GM18907 (cell line): Measurements from ENCODE around the gene XCL2.
"Not testable (repeated sequence)": the region's sequence is repeated elsewhere in the genome, so short reads cannot be mapped to it uniquely, and the experiment has no call there.

Experiments used
- ATAC-seq: cut with Tn5 transposase; IDR thresholded peaks from one replicate; pipeline ENCODE4 v1.9.1; 2021; ENCODE audit warnings: mild to moderate bottlenecking, moderate library complexity; ENCODE audit not compliant: unreplicated experiment

The XCL2 gene

GRCh38 chr1:168560370-168560769 is 16.6 kb upstream of the XCL2 start:
- ATAC-seq = no peak

GRCh38 chr1:168556647-168557046 is 12.8 kb upstream of the XCL2 start:
- ATAC-seq = no peak

- no peak for ATAC-seq
These were observed 11.8 kb upstream of the XCL2 start for GRCh38 chr1:168555508-168556046.

GRCh38 chr1:168554603-168555483 is 11.0 kb upstream of the XCL2 start:
- no peak for ATAC-seq

GRCh38 chr1:168553680-168554553 is 10.1 kb upstream of the XCL2 start:
- ATAC-seq = no peak

- ATAC-seq = no peak
These were observed 9.2 kb upstream of the XCL2 start for GRCh38 chr1:168552961-168553360.

GRCh38 chr1:168551688-168552087 is 7.9 kb upstream of the XCL2 start:
- no peak for ATAC-seq

GRCh38 chr1:168550971-168551370 is 7.2 kb upstream of the XCL2 start:
- ATAC-seq = no peak

- ATAC-seq = not testable (repeated sequence)
These were observed 2.7 kb upstream of the XCL2 start for GRCh38 chr1:168546553-168546895.

GRCh38 chr1:168545678-168546552 is 2.1 kb upstream of the XCL2 start:
- ATAC-seq = not testable (repeated sequence)

- ATAC-seq = not testable (repeated sequence)
These were observed 819 bp downstream of the XCL2 start for GRCh38 chr1:168542978-168543377.

GRCh38 chr1:168540798-168541197 is 3.0 kb downstream of the XCL2 start:
- not testable (repeated sequence) for ATAC-seq

- ATAC-seq = peak; percentile 82
These were observed 8.3 kb downstream of the XCL2 start for GRCh38 chr1:168535536-168535935.

GRCh38 chr1:168531615-168532345 is 12.0 kb downstream of the XCL2 start:
- no peak for ATAC-seq

- no peak for ATAC-seq
These were observed 14.3 kb downstream of the XCL2 start for GRCh38 chr1:168529518-168529917.

GRCh38 chr1:168521401-168522000 is 22.3 kb downstream of the XCL2 start:
- no peak for ATAC-seq

GRCh38 chr1:168520832-168521231 is 23.0 kb downstream of the XCL2 start:
- ATAC-seq = no peak

- no peak for ATAC-seq
These were observed 23.6 kb downstream of the XCL2 start for GRCh38 chr1:168520052-168520751.

GRCh38 chr1:168518813-168519212 is 25.0 kb downstream of the XCL2 start:
- no peak for ATAC-seq
